Cardiac fibroblast (primary cell): ENCODE results near the gene AACS.
"Not testable (repeated sequence)": the region's sequence is repeated elsewhere in the genome, so short reads cannot be mapped to it uniquely, and the experiment has no call there.

ENCODE experiments used
- DNase-seq, 2 donors: peaks; one replicate each; pipeline versions ENCODE4 v3.0.0 to v3.0.0-alpha.2; 2010; ENCODE audit warnings: low read depth in 2 of 2
- H3K4me3 ChIP-seq, 2 donors: replicated peaks in 1 of 2; 1 replicate in 1 of 2; 2 replicates in 1 of 2; pipeline ENCODE4 v1.5.1; 2011; ENCODE audit warnings: low read depth in 2 of 2, low read length in 2 of 2, mild to moderate bottlenecking in 2 of 2, moderate library complexity in 1 of 2
- TF ChIP-seq, protein P1 (sequence below): IDR thresholded peaks from one replicate; pipeline ENCODE4 v1.5.1; 2011; ENCODE audit warnings: low read depth, mild to moderate bottlenecking, low read length, inconsistent platforms

The AACS gene

GRCh38 chr12:125069616-125070015 lies 4.4 kb downstream of the AACS start:
- no peak overlapping the region for H3K4me3 ChIP-seq
- no peak for DNase-seq
- TF ChIP-seq, protein P1, sequence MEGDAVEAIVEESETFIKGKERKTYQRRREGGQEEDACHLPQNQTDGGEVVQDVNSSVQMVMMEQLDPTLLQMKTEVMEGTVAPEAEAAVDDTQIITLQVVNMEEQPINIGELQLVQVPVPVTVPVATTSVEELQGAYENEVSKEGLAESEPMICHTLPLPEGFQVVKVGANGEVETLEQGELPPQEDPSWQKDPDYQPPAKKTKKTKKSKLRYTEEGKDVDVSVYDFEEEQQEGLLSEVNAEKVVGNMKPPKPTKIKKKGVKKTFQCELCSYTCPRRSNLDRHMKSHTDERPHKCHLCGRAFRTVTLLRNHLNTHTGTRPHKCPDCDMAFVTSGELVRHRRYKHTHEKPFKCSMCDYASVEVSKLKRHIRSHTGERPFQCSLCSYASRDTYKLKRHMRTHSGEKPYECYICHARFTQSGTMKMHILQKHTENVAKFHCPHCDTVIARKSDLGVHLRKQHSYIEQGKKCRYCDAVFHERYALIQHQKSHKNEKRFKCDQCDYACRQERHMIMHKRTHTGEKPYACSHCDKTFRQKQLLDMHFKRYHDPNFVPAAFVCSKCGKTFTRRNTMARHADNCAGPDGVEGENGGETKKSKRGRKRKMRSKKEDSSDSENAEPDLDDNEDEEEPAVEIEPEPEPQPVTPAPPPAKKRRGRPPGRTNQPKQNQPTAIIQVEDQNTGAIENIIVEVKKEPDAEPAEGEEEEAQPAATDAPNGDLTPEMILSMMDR: no peak

- TF ChIP-seq, protein P1: no peak
- DNase-seq: no peak
- H3K4me3 ChIP-seq: no peak overlapping the region
Observed at GRCh38 chr12:125070112-125070511, 4.9 kb downstream of the AACS start.

- no peak for DNase-seq
- TF ChIP-seq, protein P1: no peak
- H3K4me3 ChIP-seq: no peak overlapping the region
Observed at GRCh38 chr12:125070661-125071390, 5.6 kb downstream of the AACS start.

DNA sequence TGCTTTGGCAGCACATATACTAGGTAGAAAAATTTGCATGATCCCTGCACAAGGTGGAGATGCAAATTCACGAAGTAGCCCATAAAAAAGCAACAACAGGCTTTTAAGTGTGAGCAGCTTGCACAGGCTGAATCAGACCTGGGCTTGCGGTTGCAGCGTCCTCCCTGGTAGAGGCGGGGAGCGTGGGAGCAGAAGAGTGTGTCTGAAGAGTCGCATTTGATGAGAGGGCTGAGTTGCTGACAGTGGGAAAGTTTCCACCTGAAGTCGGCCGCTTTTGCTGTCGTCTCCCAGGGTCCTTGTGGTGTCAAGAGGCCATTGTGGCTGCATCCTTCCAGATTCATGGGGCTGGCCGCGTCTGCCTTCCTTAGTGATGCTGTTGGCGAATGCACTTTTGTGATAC lies 6.2 kb downstream of the AACS start:
- TF ChIP-seq, protein P1: no peak
- no peak overlapping the region for H3K4me3 ChIP-seq
- no peak for DNase-seq

- no peak for DNase-seq
- H3K4me3 ChIP-seq: no peak overlapping the region
- TF ChIP-seq, protein P1: no peak
Observed at GRCh38 chr12:125072496-125072895, 7.3 kb downstream of the AACS start.

GRCh38 chr12:125074294-125074693 lies 9.1 kb downstream of the AACS start:
- not testable (repeated sequence) for DNase-seq

DNA sequence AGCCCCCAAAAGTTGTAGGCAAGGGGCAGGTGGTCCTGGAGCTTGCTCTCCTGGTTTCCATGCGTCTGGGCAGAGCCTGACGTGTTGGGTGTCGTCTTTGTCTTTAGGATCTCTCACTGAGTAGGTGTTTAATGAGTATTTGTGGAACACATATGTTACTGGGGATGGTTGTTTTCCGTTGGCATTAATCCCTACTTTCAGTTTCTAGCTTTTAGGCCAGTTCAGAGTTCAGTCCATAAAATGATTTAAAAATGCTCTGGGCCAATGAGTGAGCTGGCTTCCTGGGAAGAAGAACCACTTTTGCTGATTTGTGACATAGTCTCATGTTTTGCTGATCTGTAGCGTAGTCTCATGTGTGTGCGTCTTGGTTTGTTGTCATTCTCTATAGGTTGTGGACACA lies 10.9 kb downstream of the AACS start:
- TF ChIP-seq, protein P1: no peak
- no peak for DNase-seq
- no peak overlapping the region for H3K4me3 ChIP-seq

More at GRCh38 chr12:125074294-125074693, 9.1 kb downstream of the AACS start:
- H3K4me3 ChIP-seq: not testable (repeated sequence)
